Fibroblast of skin of right quadriceps (primary cell): Measurements from ENCODE around the gene PSMA7.
"Not testable (repeated sequence)": the region's sequence is repeated elsewhere in the genome, so short reads cannot be mapped to it uniquely, and the experiment has no call there.

Experiments used
- DNase-seq: peaks from one replicate; pipeline ENCODE4 v3.0.0-alpha.2; 2013

Gene PSMA7

GRCh38 chr20:62118113-62119043 is 24.8 kb downstream of the PSMA7 start:
- DNase-seq: no peak

- no peak for DNase-seq
These were observed 25.5 kb downstream of the PSMA7 start for GRCh38 chr20:62117658-62118057.

GRCh38 chr20:62117362-62117646 is 25.9 kb downstream of the PSMA7 start:
- no peak for DNase-seq

GRCh38 chr20:62116558-62117361 is 26.4 kb downstream of the PSMA7 start:
- no peak for DNase-seq

GRCh38 chr20:62115800-62116407 is 27.3 kb downstream of the PSMA7 start:
- not testable (repeated sequence) for DNase-seq

GRCh38 chr20:62114894-62115293 is 28.3 kb downstream of the PSMA7 start:
- DNase-seq: no peak

GRCh38 chr20:62112368-62112767 is 30.8 kb downstream of the PSMA7 start:
- DNase-seq: no peak

GRCh38 chr20:62111148-62111547 is 32.0 kb downstream of the PSMA7 start:
- no peak for DNase-seq

GRCh38 chr20:62105592-62105991 is 37.6 kb downstream of the PSMA7 start:
- no peak for DNase-seq

GRCh38 chr20:62104791-62105345 is 38.3 kb downstream of the PSMA7 start:
- DNase-seq: no peak

GRCh38 chr20:62104234-62104789 is 38.9 kb downstream of the PSMA7 start:
- DNase-seq: no peak

- no peak for DNase-seq
These were observed 39.5 kb downstream of the PSMA7 start for GRCh38 chr20:62103508-62104233.

GRCh38 chr20:62101078-62101477 is 42.1 kb downstream of the PSMA7 start:
- DNase-seq: no peak

- no peak for DNase-seq
These were observed 45.2 kb downstream of the PSMA7 start for GRCh38 chr20:62097881-62098407.

- no peak for DNase-seq
These were observed 46.5 kb downstream of the PSMA7 start for GRCh38 chr20:62096421-62097380.

GRCh38 chr20:62089393-62089792 is 53.8 kb downstream of the PSMA7 start:
- no peak for DNase-seq

- peak; percentile 65 for DNase-seq
These were observed 54.7 kb downstream of the PSMA7 start for GRCh38 chr20:62088258-62089127.

- no peak for DNase-seq
These were observed 55.6 kb downstream of the PSMA7 start for GRCh38 chr20:62087632-62088031.

GRCh38 chr20:62087227-62087626 is 56.0 kb downstream of the PSMA7 start:
- no peak for DNase-seq
